Daoy (cell line): Measurements from ENCODE around the gene XNDC1N. TPM values are rescaled to one million over a fixed set of nuclear protein-coding genes. Genes with fewer than 3 reads are reported as not detected.

Experiments used
- DNase-seq: peaks from one replicate; pipeline ENCODE4 v3.0.0-alpha.2; 2015; ENCODE audit warnings: low read depth
- total RNA-seq: library from RNA; depleted of rRNA; stranded (reverse); fragments of >200 nt; shearing (Covaris generic); gene quantifications from 2 replicates; pipeline ENCODE4 v1.2.3, GENCODE V29; 2014; rRNA removed

The XNDC1N gene
- 4.0 and 8.6 TPM in 2 replicates for total RNA-seq

- peak; percentile 89 for DNase-seq
Observed at GRCh38 chr11:71927820-71928736, at the start of gene XNDC1N. Gene XNDC1N (minus strand): TSS chr11:71928594. CDS start chr11:71923353, 5,241 bp downstream.

GRCh38 chr11:71977743-71978418 lies 49.5 kb upstream of the XNDC1N start:
- peak; percentile 28 for DNase-seq

DNA sequence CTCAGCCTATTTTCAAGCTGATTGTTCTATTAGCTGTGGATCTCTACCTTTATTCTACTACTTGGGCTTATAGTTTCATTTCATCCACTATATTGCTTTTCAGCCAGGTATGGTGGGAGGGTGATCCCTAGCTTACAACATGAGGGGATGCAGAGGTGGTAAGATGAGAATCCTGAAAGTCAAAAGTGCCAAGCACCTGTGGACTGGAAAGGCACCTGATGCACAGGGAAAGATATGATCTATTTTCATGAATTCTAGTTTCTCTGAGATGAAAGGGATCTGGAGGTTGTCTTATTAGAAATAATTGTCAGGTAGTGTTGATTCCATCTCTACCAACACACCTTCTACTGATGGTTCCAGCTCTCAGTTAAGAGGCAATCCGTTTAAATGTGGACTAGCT lies 48.7 kb upstream of the XNDC1N start:
- DNase-seq = no peak

- DNase-seq = no peak
Observed at GRCh38 chr11:71976551-71976950, 48.2 kb upstream of the XNDC1N start.

DNA sequence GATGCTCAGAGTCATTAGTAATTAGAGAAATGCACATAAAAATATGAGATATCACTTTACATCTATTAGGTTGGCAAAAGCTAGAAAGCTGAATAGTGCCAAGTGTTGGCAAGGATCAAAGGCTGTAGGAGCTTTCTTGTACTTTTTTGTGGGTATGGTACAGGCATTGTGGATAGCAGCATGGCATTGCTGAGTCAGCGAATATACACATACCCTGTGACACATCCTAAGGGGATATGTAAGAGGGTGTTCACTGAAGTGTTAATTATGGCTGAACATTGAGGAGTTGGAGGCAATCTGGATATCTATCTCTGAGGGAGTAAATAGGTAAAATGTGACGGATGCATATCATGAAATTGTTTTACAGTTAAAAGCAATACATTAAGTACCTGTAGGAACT lies 43.3 kb upstream of the XNDC1N start:
- no peak for DNase-seq

DNA sequence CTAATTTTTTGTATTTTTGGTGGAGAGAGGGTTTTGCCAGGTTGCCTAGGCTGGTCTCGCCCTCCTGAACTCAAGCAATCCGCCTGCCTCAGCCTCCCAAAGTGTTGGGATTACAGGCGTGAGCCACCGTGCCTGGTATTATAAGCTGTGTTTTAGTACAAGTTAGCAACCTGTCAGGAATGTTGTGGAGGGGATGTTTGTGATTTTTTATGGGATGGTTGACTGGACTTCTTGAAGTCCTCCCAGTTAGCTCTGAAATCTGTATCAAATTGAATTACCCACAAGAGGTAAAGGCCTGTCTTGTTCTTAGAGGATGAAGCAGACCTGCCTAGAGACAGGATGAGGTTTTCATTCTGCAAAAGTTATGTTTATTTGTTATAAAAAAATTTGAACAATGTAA lies 36.2 kb upstream of the XNDC1N start:
- DNase-seq = no peak

- no peak for DNase-seq
Observed at GRCh38 chr11:71963468-71963867, 35.1 kb upstream of the XNDC1N start.

- no peak for DNase-seq
Observed at GRCh38 chr11:71962428-71963038, 34.1 kb upstream of the XNDC1N start.

- no peak for DNase-seq
Observed at GRCh38 chr11:71955898-71956456, 27.6 kb upstream of the XNDC1N start.

DNA sequence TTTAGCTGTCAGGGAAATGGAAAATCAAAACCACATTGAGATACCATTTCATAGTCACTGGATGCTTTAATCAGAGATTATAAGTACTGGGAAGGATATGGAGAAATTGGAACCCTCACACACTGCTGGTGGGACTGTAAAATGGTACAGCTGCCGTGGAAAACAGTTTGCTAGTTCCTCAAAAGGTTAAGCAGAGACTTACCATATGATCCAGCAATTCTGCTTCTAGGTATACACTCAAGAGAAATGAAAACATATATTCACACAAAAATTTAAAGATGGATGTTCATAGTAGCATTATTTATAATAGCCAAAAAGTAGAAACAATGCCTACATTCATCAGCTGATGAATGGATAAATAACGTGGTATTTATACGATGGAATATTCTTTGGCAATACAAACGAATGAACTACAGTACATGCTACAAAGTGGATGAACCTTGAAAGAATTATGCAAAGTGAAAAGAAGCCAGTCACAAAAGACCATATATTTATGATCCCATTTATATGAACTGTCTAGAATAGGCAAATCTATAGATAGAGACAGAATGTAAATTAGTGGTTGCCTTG lies 23.4 kb upstream of the XNDC1N start:
- no peak for DNase-seq

DNA sequence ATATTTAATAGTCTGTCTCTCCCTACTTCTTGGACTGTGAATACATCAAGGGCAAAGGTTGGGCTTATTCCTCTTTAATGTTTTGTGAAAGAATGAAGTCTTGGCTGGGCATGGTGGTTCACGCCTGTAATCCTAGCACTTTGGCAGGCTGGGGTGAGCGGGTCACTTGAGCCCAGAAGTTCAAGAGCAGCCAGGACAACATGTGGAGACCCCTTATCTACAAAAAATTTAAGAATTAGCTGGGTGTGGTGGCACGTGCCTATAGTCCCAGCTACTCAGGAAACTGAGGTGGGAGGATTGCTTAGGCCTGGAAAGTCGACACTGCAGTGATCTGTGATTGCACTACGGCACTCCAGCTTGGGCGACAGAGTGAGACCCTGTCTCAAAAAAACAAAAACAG lies 20.6 kb upstream of the XNDC1N start:
- no peak for DNase-seq

DNA sequence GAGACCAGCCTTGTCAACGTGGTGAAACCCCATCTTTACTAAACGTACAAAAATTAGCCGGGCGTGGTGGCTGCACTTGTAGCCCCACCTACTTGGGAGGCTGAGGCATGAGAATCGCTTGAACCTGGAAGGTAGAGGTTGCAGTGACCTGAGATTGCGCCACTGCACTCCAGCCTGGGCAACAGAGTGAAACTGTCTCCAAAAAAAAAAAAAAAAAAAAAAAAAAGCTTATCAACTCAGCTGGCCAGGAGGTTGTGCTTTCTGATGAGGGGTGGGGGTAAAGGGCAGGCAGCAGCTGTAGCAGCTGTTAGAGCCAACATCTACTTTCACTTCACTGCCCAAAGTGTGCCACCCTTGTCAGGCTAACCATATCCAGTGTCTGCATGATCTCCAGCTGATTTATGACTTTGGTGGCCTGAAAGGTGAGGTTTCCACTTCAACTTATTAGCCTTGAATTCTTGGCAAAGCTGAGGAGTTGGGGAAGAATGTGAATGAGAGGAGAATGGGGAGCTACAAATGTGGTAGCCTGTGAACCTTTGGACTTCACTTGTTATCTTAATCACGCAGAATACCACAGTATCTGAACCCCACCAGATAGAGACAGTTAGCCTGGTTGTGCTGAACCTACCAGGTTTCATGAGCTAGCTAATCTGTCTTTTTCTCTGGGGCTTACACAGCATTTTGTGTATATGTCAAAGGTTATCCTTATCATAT lies 20.1 kb upstream of the XNDC1N start:
- peak; percentile 39 for DNase-seq

DNA sequence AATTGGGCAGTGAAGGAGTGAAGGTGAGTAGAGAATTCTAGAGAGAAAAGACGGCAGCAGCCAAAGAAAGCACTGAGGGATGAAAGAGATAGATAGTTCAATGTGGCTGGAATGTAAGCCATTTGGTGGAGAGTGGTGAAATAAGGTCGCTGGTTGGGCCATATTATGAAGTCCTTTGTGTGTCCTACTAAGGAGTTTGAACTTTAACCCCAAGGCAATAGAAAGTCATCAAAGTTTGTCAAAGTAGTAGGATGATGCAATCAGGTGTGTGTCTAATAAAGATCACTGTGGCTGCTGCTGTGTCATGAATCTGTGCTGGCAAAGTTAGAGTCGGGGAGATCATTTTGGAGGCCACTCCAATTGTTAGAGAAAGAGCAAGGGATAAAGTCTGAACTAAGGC lies 19.1 kb upstream of the XNDC1N start:
- no peak for DNase-seq

DNA sequence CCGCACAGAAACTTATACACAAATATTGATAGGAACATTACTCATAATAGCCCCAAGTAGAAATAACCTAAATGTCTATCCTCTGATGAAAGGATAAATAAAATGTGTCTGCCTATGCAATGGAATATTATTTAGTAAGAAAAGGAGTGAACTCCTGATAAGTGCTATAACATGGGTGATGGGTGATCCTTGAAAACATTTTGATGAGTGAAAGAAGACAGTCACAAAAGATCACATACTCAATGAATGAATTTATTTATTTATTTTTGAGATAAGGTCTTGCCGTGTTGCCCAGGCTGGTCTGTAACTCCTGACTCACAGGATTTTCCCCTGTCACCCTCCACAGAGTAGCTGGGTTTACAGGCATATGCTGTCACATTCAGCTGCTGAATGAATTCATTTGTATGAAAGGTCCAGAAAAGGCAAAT lies 17.8 kb upstream of the XNDC1N start:
- peak; percentile 85 for DNase-seq

DNA sequence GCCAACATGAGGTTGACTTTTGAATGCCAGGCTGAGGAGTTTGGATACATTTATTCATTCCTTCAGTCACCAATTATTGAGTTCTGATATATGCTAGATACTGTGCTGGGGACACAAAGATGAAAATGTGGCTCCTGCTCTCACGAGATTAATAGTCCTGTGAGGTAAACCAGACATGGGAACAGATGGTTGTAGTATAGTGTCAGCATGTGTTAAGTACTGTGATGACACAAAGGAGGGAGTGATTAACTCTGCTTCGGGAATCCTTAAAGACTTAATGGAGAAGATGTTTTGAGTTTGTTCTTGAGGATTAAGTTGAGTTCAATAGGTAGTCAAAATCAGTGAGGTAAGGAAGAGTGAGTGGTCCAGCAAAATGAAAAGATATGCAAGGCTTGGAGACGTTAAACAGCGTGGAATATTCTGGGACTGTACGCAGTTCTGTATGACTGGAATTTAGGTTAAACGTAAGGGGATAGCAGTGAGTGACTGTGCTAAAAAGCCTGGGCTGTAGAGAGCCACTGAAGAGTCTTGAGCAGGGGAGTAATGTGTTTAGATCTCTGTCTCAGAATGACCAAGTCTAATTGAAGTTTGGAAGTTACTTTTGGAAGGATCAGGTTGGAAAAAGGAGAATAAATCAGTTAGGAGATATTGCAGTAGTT lies 12.3 kb upstream of the XNDC1N start:
- DNase-seq = no peak

- DNase-seq = no peak
Observed at GRCh38 chr11:71937826-71938225, 9.4 kb upstream of the XNDC1N start.

DNA sequence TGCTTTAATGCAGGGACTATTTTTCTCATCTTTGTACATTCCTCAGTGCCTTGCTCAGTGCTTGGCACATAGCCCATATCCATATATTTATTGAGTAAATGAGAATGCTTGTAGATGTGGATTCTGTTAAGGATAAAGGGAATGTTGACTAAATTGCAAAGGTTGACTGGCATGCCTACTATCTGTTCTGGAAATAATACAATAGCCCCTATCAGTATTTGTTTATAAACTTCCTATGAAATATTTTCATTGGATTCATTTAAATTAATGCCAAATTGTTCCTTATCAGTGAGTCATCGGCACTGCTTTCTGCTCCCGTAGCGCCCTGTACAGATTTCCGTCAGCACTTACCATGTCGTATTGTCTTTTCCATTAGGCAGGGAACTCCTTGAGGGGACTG lies 8.4 kb upstream of the XNDC1N start:
- no peak for DNase-seq

DNA sequence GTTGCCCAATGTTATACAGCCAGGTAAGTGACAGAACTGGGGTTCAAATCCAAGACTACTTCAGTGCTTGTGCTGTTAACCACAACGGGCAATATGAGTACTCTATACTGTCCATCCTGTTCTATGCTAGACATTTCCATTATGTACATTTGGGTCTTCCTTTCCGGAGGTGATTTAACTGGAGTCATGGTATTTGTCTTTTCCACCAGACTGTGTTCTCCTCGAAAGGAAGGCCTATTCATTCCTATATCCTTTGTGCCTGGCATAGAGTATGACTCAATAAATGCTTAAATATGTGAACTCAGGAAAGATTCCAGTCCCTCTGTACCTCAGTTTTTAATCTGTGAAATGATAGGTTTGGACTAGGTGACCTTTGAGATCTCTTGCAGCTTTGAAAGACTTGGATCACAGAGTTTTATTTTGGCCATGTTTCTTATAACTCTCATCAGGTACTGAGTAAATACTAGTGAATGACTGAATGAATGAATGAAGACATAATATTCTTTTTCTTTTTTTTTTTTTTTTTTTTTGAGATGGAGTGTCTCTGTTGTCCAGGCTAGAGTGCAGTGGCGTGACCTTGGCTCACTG lies 7.0 kb upstream of the XNDC1N start:
- no peak for DNase-seq

- no peak for DNase-seq
Observed at GRCh38 chr11:71934213-71934612, 5.8 kb upstream of the XNDC1N start.
